Esophagus squamous epithelium (tissue), 5 donors: ENCODE measurements around the gene LRRC28. TPM values are rescaled to one million over a fixed set of nuclear protein-coding genes. Genes with fewer than 3 reads are reported as not detected.

Experiments used
- DNase-seq: peaks from one replicate; lab custom pipeline; 2025; lab: John Stamatoyannopoulos, UW
- H3K27ac ChIP-seq, 4 donors: fragments of 200-600 bp; sonication (generic); one replicate each; pipeline ENCODE4 v1.5.1; 2016 to 2019; ENCODE audit warnings: mild to moderate bottlenecking in 1 of 4
- H3K27me3 ChIP-seq, 4 donors: fragments of 200-600 bp; sonication (generic); 1 replicate in 3 of 4; 2 replicates in 1 of 4; pipeline versions ENCODE4 v1.5.1 to v1.6.0; 2017 to 2021; ENCODE audit warnings: antibody characterized with exemption in 1 of 4
- H3K36me3 ChIP-seq, 3 donors: fragments of 200-600 bp; sonication (generic); one replicate each; pipeline ENCODE4 v1.5.1; 2016 to 2019
- H3K4me1 ChIP-seq, 3 donors: fragments of 200-600 bp; sonication (generic); one replicate each; pipeline ENCODE4 v1.5.1; 2017 to 2019
- H3K4me3 ChIP-seq, 4 donors: fragments of 200-600 bp; sonication (generic); 1 replicate in 3 of 4; 2 replicates in 1 of 4; pipeline ENCODE4 v1.5.1; 2016 to 2019; ENCODE audit warnings: mild to moderate bottlenecking in 2 of 4, moderate library complexity in 1 of 4
- H3K9me3 ChIP-seq, 3 donors: fragments of 200-600 bp; sonication (generic); one replicate each; pipeline ENCODE4 v1.5.1; 2016 to 2019
- POLR2A ChIP-seq, 4 donors: fragments of 450-650 bp; IDR thresholded peaks; one replicate each; pipeline ENCODE4 v1.6.1; 2017; ENCODE audit warnings: antibody characterized with exemption in 4 of 4, mild to moderate bottlenecking in 4 of 4, moderate library complexity in 3 of 4
- whole genome bisulfite sequencing, 2 donors: methylation state at CpG; one replicate each; pipeline ENCODE4 v1.1.5; 2018; 5-methylcytosine and 5-hydroxymethylcytosine counted together
- intact Hi-C: fragments of 100-400 bp; cut with DNase I; formaldehyde crosslinking; loops from one replicate; pipeline ENCODE4 v1.15.0; 2022
- total RNA-seq, 4 donors: library from RNA; depleted of rRNA; stranded (reverse); fragments of >200 nt; gene quantifications; one replicate each; pipeline ENCODE4 v1.1.0, GENCODE V29; 2016
- TF ChIP-seq, protein P1 (sequence below), 6 experiments: fragments of 450-650 bp in 4 of 6; fragments of 200-600 bp in 2 of 6; sonication (generic) in 2 of 6; IDR thresholded peaks; one replicate each; pipeline ENCODE4 v1.5.1; 2016 to 2019; ENCODE audit warnings: antibody characterized with exemption in 6 of 6, mild to moderate bottlenecking in 4 of 6, moderate library complexity in 4 of 6
- donor health status: DM: yes; HTN: yes; CAD: no.

LRRC28 gene
- total RNA-seq, 4 donors from 2014 or later: 31.7 to 41.7 (median 34.6) TPM

DNA sequence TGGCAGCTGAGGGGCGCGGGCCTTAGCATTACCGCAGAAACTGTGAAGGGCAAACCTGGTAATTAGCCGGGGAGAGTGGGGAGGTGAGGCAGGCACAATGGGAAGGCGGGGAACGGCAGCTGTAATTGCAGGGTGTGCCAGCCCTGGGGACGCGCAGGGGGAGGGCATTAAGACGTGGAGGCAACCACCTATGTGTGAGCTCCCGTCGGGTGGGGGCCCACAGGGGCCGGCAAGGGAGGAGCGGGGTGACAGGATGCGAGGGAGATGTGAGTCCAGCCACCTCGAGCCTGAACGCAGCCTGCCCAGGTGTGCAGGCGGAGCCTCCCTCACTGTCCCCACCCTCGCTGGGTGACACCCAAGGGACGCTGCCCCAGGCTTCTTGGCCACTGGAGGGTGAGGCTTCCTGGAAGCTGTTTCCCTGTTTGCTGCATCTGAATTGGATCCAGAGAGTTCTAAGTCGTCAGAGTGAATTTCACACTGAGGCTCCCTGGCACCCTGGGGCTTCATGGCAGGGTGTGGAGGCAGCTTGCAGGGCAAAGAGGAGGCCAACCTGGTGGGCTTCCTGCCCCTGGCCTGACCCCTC is 183.9 kb downstream of the LRRC28 start:
- DNase-seq: no peak
- peak overlapping the region; percentile 73 to 82 (median 77) for H3K27ac ChIP-seq
- H3K36me3 ChIP-seq: no peaks in the 10 kb centered on the region
- intact Hi-C loops: no loop called here
- H3K9me3 ChIP-seq: no peaks in the 10 kb centered on the region
- WGBS, 2 donors: 33 to 43% methylated on average over 4 to 11 of the region's 20 CpGs
- TF ChIP-seq, protein P1, sequence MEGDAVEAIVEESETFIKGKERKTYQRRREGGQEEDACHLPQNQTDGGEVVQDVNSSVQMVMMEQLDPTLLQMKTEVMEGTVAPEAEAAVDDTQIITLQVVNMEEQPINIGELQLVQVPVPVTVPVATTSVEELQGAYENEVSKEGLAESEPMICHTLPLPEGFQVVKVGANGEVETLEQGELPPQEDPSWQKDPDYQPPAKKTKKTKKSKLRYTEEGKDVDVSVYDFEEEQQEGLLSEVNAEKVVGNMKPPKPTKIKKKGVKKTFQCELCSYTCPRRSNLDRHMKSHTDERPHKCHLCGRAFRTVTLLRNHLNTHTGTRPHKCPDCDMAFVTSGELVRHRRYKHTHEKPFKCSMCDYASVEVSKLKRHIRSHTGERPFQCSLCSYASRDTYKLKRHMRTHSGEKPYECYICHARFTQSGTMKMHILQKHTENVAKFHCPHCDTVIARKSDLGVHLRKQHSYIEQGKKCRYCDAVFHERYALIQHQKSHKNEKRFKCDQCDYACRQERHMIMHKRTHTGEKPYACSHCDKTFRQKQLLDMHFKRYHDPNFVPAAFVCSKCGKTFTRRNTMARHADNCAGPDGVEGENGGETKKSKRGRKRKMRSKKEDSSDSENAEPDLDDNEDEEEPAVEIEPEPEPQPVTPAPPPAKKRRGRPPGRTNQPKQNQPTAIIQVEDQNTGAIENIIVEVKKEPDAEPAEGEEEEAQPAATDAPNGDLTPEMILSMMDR (IDR thresholded peaks at IDR 0.05): no peak
- TF ChIP-seq POLR2A (IDR thresholded peaks at IDR 0.05): peak in 1 of 4 donors; percentile 33
- H3K27me3 ChIP-seq: no peaks in the 10 kb centered on the region
- H3K4me1 ChIP-seq: peaks cover 37 to 84% (median 55%) of the 10 kb centered on the region in 3 donors
- H3K4me3 ChIP-seq: peak overlapping the region in 3 of 4 donors; percentile 19 to 46 (median 25)

DNA sequence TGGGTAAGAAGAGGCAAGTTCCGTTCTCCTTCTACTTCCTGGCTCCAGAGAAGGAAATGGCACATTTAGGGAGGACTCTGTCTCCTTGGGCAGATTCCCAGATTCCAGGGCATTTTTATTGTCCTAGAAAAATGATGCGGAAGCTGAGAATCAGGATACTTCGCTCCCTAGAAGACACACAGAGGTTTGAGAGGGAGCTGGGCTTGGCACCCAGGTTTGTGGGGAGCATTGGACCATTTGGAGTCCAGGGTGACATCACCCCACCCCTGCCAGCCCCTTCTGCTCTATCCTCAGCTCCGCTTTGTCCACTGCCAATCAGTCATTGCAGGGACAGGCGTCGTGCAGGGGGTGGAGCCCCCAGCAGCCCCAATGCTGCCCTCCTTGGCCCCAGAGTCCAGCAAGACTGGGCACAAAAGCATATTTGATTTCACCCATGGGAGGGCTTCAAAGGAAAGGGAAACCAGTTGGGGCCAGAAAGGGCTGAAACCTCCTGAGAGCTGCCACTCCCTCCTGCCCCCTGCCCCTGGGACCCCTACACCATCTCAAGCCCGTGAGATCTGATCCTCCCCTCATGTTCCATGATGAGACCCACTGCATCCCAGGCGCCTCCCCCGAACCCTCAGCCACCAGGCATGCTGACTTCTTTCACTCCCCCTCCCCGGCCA is 184.7 kb downstream of the LRRC28 start:
- 56 to 70% methylated on average over 6 to 10 of the region's 10 CpGs for WGBS, 2 donors
- DNase-seq: no peak
- intact Hi-C loops: no loop called here
- Histone ChIP-seq H3K4me1 (peaks cover 37 to 84% (median 54%) of the 10 kb centered on the region in 3 donors), H3K9me3 (no peaks in the 10 kb centered on the region), H3K27ac (peak overlapping the region; percentile 73 to 82 (median 77)), H3K27me3 (no peaks in the 10 kb centered on the region), H3K36me3 (no peaks in the 10 kb centered on the region), H3K4me3 (no peak overlapping the region)
- TF ChIP-seq POLR2A (IDR thresholded peaks at IDR 0.05): no peak
- TF ChIP-seq, protein P1 (IDR thresholded peaks at IDR 0.05): no peak

DNA sequence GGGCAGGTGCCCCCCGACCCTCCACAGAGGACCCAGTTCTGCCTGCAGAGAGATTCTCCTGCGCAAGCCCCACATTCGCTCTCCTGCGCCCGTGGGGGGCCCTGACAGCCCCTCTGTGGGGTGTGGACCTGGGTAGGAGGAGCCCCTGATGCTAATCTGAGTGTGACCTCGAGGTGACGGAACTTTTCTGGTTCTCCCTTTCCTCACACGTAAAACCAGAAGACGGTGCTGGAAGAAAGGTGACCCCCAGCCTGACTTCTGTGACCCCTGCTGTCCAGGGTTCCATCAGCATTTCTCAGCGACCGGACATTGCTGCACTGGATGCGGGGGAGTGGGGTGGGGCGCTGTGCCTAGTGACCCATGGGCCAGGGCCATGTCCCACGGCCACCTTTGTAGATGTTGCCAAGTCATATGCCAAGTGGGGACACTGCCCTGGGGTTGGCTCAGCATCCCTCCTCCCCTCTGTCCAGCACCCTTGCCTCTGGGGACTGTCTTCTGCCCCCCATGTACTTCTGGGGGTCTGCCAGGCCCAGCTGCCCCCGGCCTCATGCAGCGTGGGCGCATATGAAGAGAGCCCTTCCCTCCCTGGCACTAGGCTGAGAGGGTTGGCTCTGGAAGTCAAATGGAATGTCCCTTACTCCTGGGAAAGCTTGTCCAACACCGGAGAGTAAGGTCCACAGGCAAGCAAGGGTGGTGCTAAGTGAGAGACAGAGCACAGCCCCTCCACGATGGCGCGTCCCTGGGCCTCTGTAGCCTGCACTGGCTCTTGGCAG is 185.4 kb downstream of the LRRC28 start:
- WGBS, 2 donors: 92 to 100% methylated on average over 2 to 15 of the region's 21 CpGs
- intact Hi-C loops: no loop called here
- DNase-seq: no peak
- no peaks in the 10 kb centered on the region for H3K9me3 ChIP-seq
- no peak for TF ChIP-seq POLR2A (IDR thresholded peaks at IDR 0.05)
- TF ChIP-seq, protein P1 (IDR thresholded peaks at IDR 0.05): no peak
- no peaks in the 10 kb centered on the region for H3K27me3 ChIP-seq
- no peak overlapping the region for H3K4me3 ChIP-seq
- H3K4me1 ChIP-seq: peaks cover 38 to 86% (median 57%) of the 10 kb centered on the region in 3 donors
- H3K27ac ChIP-seq: peak overlapping the region; percentile 73 to 82 (median 77)
- H3K36me3 ChIP-seq: no peaks in the 10 kb centered on the region

DNA sequence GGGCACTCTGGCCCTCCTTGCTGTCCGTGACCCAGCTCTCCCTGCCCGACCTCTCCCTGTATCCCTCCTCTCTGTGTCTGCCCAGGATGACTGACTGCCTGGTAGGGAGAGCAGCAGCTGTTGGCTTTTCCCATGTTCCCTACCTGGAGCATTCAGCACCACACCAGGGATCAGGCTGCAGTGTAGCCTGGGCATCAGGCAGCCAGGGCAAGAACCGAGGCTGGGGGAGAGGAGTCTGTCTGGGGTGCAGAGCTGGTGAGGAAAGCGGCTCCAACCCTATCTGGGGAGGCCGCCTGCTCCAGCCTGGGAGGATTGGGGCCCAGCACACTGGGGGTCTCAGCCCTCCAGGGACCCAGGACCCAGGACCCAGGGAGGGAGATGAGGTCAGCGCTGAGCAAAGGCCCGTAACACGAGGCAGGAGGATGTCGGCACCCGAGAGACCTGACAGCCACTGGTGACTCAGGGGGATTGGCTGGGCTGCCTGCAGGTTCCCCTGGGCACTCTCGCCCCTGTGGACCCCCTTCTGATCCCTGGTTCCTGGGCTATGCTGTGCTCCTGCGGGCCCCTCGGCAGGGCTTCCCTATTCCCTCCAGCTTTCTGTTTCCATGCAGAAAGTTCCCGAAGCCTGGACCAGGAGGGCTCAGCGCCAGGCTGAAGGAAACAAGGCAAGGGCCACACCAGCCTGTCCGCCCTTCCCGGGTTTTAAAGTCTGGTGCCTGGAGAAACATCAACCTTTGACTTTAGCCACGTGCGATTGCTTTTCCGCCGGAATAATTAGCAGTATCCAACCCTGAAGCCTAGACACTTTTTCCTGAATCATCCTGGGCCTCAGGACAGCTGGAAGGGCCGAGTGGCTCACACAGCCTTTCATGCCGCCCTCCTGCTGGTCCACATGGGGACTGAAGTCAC is 186.3 kb downstream of the LRRC28 start:
- Histone ChIP-seq H3K4me1 (peaks cover 45 to 90% (median 65%) of the 10 kb centered on the region in 3 donors), H3K36me3 (no peaks in the 10 kb centered on the region), H3K27me3 (no peaks in the 10 kb centered on the region), H3K9me3 (no peaks in the 10 kb centered on the region), H3K4me3 (no peak overlapping the region), H3K27ac (peak overlapping the region in 3 of 4 donors; percentile 59 to 68 (median 61))
- no peak for DNase-seq
- intact Hi-C loops: no loop called here
- no peak for TF ChIP-seq POLR2A (IDR thresholded peaks at IDR 0.05)
- TF ChIP-seq, protein P1 (IDR thresholded peaks at IDR 0.05): no peak
- 68 to 88% methylated on average over 13 of the region's 23 CpGs for WGBS, 2 donors
